Neural cell (in vitro differentiated cells): ENCODE data around the gene ACTN1.

Source experiments
- EP300 ChIP-seq: fragments of 450-650 bp; conservative IDR thresholded peaks from 2 replicates; pipeline ENCODE4 v1.6.1; 2014; ENCODE audit warnings: antibody characterized with exemption, mild to moderate bottlenecking, moderate library complexity; ENCODE audit not compliant: poor library complexity, severe bottlenecking
- EZH2 ChIP-seq: fragments of 200-600, 300-800 bp; shearing (Covaris generic), sonication (generic); IDR thresholded peaks from 2 replicates; pipeline ENCODE4 v1.6.1; 2014; ENCODE audit warnings: antibody characterized with exemption, low read length, borderline replicate concordance, mild to moderate bottlenecking; ENCODE audit not compliant: insufficient read depth, poor library complexity, severe bottlenecking
- POLR2AphosphoS5 ChIP-seq: IDR thresholded peaks from 2 replicates; pipeline ENCODE4 v1.6.1; 2012
- RAD21 ChIP-seq: fragments of 450-650 bp; conservative IDR thresholded peaks from 2 replicates; pipeline ENCODE4 v1.6.1; 2014; ENCODE audit warnings: antibody characterized with exemption, mild to moderate bottlenecking, moderate library complexity
- TAF1 ChIP-seq: IDR thresholded peaks from 2 replicates; pipeline ENCODE4 v1.6.1; 2012; ENCODE audit warnings: low read depth
- TF ChIP-seq, protein P1 (sequence below): fragments of 450-650 bp; IDR thresholded peaks from 2 replicates; pipeline ENCODE4 v1.5.1; 2014; ENCODE audit warnings: antibody characterized with exemption, mild to moderate bottlenecking, moderate library complexity; ENCODE audit not compliant: poor library complexity, severe bottlenecking

- TF ChIP-seq, protein P1, sequence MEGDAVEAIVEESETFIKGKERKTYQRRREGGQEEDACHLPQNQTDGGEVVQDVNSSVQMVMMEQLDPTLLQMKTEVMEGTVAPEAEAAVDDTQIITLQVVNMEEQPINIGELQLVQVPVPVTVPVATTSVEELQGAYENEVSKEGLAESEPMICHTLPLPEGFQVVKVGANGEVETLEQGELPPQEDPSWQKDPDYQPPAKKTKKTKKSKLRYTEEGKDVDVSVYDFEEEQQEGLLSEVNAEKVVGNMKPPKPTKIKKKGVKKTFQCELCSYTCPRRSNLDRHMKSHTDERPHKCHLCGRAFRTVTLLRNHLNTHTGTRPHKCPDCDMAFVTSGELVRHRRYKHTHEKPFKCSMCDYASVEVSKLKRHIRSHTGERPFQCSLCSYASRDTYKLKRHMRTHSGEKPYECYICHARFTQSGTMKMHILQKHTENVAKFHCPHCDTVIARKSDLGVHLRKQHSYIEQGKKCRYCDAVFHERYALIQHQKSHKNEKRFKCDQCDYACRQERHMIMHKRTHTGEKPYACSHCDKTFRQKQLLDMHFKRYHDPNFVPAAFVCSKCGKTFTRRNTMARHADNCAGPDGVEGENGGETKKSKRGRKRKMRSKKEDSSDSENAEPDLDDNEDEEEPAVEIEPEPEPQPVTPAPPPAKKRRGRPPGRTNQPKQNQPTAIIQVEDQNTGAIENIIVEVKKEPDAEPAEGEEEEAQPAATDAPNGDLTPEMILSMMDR = no peak
- TF ChIP-seq EP300 = no peak
- no peak for TF ChIP-seq EZH2
- no peak for TF ChIP-seq POLR2AphosphoS5
- no peak for TF ChIP-seq TAF1
- no peak for TF ChIP-seq RAD21
These were observed 39.0 kb downstream of the ACTN1 start for GRCh38 chr14:68939893-68940613.
